ENCODE data around the gene AP2S1. TPM values are rescaled to one million over a fixed set of nuclear protein-coding genes. Genes with fewer than 3 reads are reported as not detected.

AP2S1 gene
- total and polyA plus RNA-seq, 2 donors (not counting 3 experiments of a cell fraction or from before 2014, with no cell fraction given): 313 to 376 TPM

- dilution Hi-C loops (cut with MboI; ENCODE audit: extremely low pct_ligation_motif_present, low sequenced_read_pairs) (no loop called here), intact Hi-C loops (cut with micrococcal nuclease) (loop anchor here (1.0 to 5.0 kb wide), 7 partner anchors 9 to 383 kb away; partner anchors contain the start of genes AP2S1, SAE1 and ZC3H4)
- Histone ChIP-seq H3K36me3 (ENCODE audit: control insufficient read depth in 2 of 2, extremely low read depth in 1 of 2, insufficient read depth in 2 of 2, low read length in 2 of 2) (no peaks in the 10 kb centered on the region), H3K79me2 (ENCODE audit: control insufficient read depth, insufficient read depth, low read length) (peaks cover 34% of the 10 kb centered on the region), H3K4me2 (ENCODE audit: insufficient read depth, low read length) (peak overlapping the region; percentile 73), H3K4me3 (replicated peaks in 1 of 3; ENCODE audit: insufficient read depth in 1 of 3, low read depth in 1 of 3, low read length in 3 of 3) (no peak overlapping the region), H3K27ac (ENCODE audit: insufficient read depth, low read depth, low read length) (no peak overlapping the region), H3K9me3 (replicated peaks; ENCODE audit: control insufficient read depth, insufficient read depth, low read length) (no peaks in the 10 kb centered on the region), H3K27me3 (ENCODE audit: control insufficient read depth in 2 of 2, insufficient read depth in 2 of 2, low read length in 2 of 2) (no peaks in the 10 kb centered on the region), H4K20me1 (replicated peaks; ENCODE audit: control insufficient read depth, extremely low read depth, insufficient read depth, low read length) (no peaks in the 10 kb centered on the region), H3K4me1 (ENCODE audit: control insufficient read depth, extremely low read depth, insufficient read depth, low read length) (peaks cover 33% of the 10 kb centered on the region), H2AFZ (ENCODE audit: low read depth, low read length) (peak overlapping the region; percentile 79), H3K9me1 (replicated peaks; ENCODE audit: control insufficient read depth, extremely low read depth, insufficient read depth, low read length) (no peaks in the 10 kb centered on the region), H3K9ac (replicated peaks; ENCODE audit: extremely low read depth, insufficient read depth, low read length) (no peak overlapping the region)
- no peak for DNase-seq (ENCODE audit: low read depth, low spot score)
- FAIRE-seq: no peak
- BruUV-seq (replicated peaks): no TSS peak
- POLR2A ChIA-PET: no interaction called here
- CTCF ChIA-PET: interaction anchor here (5.0 kb wide), 1 partner anchor 132 kb away, joined by 126 read pairs; no protein-coding TSS in a partner anchor
- TF ChIP-seq CTCF (IDR thresholded peaks at IDR 0.05; ENCODE audit: extremely low read depth in 1 of 2, insufficient read depth in 1 of 2, low read depth in 1 of 2, low read length in 2 of 2): no peak
- no peak for TF ChIP-seq POLR2A (IDR thresholded peaks at IDR 0.05; ENCODE audit: low read depth, low read length)
- no peak for TF ChIP-seq GATA2 (IDR thresholded peaks at IDR 0.05; ENCODE audit: insufficient read depth, insufficient read length, low read depth, low read length)
- TF ChIP-seq FOS (IDR thresholded peaks at IDR 0.05; ENCODE audit: borderline replicate concordance, insufficient read depth, low read length): no peak
- no peak for TF ChIP-seq MAX (IDR thresholded peaks at IDR 0.05; ENCODE audit: insufficient read depth, insufficient read length)
- no peak for TF ChIP-seq POLR2AphosphoS5 (IDR thresholded peaks at IDR 0.05; ENCODE audit: insufficient read depth, low read depth, low read length)
- no peak for TF ChIP-seq MYC (IDR thresholded peaks at IDR 0.05; ENCODE audit: low read depth, low read length)
- TF ChIP-seq JUN (IDR thresholded peaks at IDR 0.05; ENCODE audit: borderline replicate concordance, insufficient read depth, insufficient read length, low read depth): no peak
- TF ChIP-seq EZH2 (IDR thresholded peaks at IDR 0.05; ENCODE audit: borderline replicate concordance, low read depth, low read length, severe bottlenecking): no peak
These were observed 9.0 kb upstream of the AP2S1 start for GRCh38 chr19:46859637-46860124.

Data from endothelial cell of umbilical vein (primary cell).